GM23248 (cell line): ENCODE data around the gene USP31.

ENCODE experiments used
- EZH2 ChIP-seq: fragments of 200-600 bp; sonication (generic); IDR thresholded peaks from 2 replicates; pipeline ENCODE4 v1.6.1; 2018; ENCODE audit warnings: antibody characterized with exemption, mild to moderate bottlenecking; ENCODE audit not compliant: insufficient read depth, poor library complexity, severe bottlenecking
- EZH2phosphoT487 ChIP-seq: fragments of 200-600 bp; sonication (generic); IDR thresholded peaks from 2 replicates; pipeline ENCODE4 v1.6.1; 2018; ENCODE audit warnings: antibody characterized with exemption, moderate library complexity, mild to moderate bottlenecking, low read depth; ENCODE audit not compliant: insufficient read depth

DNA sequence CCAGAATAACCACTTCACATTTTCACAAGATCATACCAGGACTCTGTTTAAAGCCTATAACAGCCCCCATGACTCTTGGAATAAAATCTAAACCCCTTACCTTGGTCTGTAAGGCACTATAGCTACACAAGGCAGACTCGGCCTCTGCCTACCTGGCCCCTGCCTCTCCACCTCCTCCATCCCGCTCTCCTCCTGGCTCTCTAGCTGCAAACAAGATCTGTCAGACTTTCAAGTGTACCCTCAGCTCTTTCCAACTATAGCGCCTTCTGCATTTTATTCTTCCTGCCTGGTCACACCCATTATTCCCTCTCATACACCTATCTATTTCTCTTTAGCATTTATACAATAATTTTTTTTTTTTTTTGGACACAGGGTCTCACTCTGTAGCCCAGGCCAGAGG is 8.2 kb downstream of the USP31 start:
- TF ChIP-seq EZH2 (no peak), EZH2phosphoT487 (no peak)
